ENCODE measurements around the gene SAP30.
A peak's percentile ranks its signal among the peaks of the same experiment; 100 is the strongest.

The SAP30 gene

DNA sequence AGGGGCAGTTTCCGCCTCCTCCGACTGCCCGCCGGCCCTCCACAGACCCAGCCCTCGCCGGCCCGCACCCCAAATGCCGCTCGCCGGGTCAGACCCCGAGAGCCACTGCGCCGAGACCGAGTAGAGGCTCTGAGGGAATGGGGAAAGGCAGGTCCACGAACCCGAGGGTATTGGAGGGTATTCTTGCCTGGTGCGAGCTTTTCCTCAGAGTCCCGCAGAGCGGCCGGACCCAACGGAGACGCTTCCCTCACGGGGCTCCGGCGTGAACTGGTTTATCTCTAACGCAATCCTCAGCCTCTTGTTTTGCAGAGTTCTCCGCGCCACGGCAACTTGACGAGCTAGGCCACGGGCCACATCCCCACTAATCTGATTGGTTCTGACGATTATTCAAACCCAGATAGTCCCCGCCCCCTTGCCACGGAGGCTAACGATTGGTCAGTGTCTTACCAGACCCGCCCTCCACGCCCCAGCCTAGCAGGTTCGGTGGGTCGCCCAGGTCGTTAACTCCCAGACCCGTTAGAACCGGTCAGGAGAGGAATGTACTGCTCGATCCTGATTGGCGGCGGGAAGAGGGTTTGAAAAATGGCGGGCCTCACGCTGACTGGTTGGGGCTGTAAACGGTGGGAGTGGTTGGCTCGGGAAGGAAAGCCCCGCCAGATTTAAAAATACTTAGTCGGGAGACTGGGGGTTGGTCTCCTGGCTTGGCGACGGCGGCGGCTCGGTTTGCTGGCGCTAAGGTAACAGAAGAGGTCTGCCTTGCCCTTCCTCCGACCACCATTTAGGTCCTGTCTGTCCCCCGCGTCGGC, 36.5 kb upstream of the SAP30 start, which contains the start of gene HMGB2:
HMGB2 (minus strand) TSS at position 274 of the 806 bp plus-strand sequence. CDS start 709 bp downstream, outside the sequence.
- Histone ChIP-seq H3K79me2 (ENCODE audit: low read length) (peaks cover 57% of the 10 kb centered on the region), H3K4me3 (ENCODE audit: low read length) (peak within 1 kb of the TSS; percentile 91), H3K27ac (ENCODE audit: low read length) (peak within 1 kb of the TSS; percentile 90), H2AFZ (ENCODE audit: low read depth, low read length) (peak within 1 kb of the TSS; percentile 59), H3K9me3 (ENCODE audit: insufficient read depth, low read length) (no peaks in the 10 kb centered on the region), H3K4me2 (ENCODE audit: low read length) (peak within 1 kb of the TSS; percentile 93), H3K27me3 (ENCODE audit: low read depth, low read length) (no peaks in the 10 kb centered on the region), H3K9ac (ENCODE audit: low read length) (peak within 1 kb of the TSS; percentile 100), H3K4me1 (ENCODE audit: low read length) (peaks cover 25% of the 10 kb centered on the region), H3K36me3 (replicated peaks; ENCODE audit: low read depth, low read length) (peaks cover 40% of the 10 kb centered on the region), H4K20me1 (ENCODE audit: insufficient read depth, low read length) (peaks cover 15% of the 10 kb centered on the region)
- TF ChIP-seq EZH2phosphoT487 (IDR thresholded peaks at IDR 0.05; ENCODE audit: low read depth): no peak
- TF ChIP-seq, protein P1, sequence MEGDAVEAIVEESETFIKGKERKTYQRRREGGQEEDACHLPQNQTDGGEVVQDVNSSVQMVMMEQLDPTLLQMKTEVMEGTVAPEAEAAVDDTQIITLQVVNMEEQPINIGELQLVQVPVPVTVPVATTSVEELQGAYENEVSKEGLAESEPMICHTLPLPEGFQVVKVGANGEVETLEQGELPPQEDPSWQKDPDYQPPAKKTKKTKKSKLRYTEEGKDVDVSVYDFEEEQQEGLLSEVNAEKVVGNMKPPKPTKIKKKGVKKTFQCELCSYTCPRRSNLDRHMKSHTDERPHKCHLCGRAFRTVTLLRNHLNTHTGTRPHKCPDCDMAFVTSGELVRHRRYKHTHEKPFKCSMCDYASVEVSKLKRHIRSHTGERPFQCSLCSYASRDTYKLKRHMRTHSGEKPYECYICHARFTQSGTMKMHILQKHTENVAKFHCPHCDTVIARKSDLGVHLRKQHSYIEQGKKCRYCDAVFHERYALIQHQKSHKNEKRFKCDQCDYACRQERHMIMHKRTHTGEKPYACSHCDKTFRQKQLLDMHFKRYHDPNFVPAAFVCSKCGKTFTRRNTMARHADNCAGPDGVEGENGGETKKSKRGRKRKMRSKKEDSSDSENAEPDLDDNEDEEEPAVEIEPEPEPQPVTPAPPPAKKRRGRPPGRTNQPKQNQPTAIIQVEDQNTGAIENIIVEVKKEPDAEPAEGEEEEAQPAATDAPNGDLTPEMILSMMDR (IDR thresholded peaks at IDR 0.05; ENCODE audit: low read depth, low read length): no peak

DNA sequence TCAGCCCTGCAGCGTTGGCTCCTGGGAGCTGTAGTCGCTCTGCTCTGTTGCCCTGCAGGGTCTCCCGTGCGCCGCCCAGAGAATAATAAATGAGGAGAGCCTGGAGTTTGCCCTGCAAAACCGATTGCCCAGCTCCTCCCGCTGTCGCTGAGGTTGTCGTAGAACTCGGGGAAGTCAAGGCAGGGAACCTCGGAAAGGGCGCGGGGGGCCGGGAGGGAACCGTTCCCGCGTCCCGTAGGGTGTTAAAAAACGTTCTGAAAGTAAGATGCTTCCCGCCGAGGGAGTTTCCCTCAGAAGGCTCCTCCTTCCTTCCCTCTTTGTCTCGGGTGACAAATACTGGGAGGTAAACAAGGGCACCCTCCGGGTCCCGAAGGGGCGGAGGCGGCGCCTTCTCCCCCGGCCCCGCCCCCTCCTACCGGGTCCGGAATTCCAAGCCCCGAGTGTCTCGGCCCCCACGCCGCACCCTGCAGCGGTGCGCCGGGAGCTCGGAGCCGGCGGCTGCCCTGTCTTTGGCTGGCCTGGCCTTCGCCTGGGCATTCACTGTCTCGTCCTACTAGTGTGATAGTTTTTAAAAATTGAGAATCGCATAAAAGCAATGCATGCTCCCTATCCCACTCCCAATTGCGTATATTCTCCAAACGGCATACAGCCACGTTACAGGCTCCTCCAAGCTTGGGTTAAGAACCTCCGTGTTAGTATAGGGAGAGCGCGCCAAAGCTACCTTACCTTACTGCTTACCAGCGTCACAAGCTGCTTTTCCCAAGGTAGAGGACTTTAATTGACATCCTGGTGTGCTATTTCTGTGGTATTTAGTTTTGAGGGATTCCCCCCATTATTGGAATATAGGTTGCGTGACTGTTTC, 35.6 kb upstream of the SAP30 start:
- no peaks in the 10 kb centered on the region for H3K27me3 ChIP-seq (ENCODE audit: low read depth, low read length)
- H3K9me3 ChIP-seq (ENCODE audit: insufficient read depth, low read length): no peaks in the 10 kb centered on the region
- peak overlapping the region; percentile 76 for H3K4me2 ChIP-seq (ENCODE audit: low read length)
- peaks cover 25% of the 10 kb centered on the region for H3K4me1 ChIP-seq (ENCODE audit: low read length)
- peak overlapping the region; percentile 59 for H2AFZ ChIP-seq (ENCODE audit: low read depth, low read length)
- peak overlapping the region; percentile 87 for H3K27ac ChIP-seq (ENCODE audit: low read length)
- peak overlapping the region; percentile 98 for H3K9ac ChIP-seq (ENCODE audit: low read length)
- TF ChIP-seq EZH2phosphoT487 (IDR thresholded peaks at IDR 0.05; ENCODE audit: low read depth): no peak
- TF ChIP-seq, protein P1 (IDR thresholded peaks at IDR 0.05; ENCODE audit: low read depth, low read length): no peak
- H3K79me2 ChIP-seq (ENCODE audit: low read length): peaks cover 56% of the 10 kb centered on the region
- peaks cover 32% of the 10 kb centered on the region for H3K36me3 ChIP-seq (replicated peaks; ENCODE audit: low read depth, low read length)
- H4K20me1 ChIP-seq (ENCODE audit: insufficient read depth, low read length): peaks cover 15% of the 10 kb centered on the region
- peak overlapping the region; percentile 91 for H3K4me3 ChIP-seq (ENCODE audit: low read length)

DNA sequence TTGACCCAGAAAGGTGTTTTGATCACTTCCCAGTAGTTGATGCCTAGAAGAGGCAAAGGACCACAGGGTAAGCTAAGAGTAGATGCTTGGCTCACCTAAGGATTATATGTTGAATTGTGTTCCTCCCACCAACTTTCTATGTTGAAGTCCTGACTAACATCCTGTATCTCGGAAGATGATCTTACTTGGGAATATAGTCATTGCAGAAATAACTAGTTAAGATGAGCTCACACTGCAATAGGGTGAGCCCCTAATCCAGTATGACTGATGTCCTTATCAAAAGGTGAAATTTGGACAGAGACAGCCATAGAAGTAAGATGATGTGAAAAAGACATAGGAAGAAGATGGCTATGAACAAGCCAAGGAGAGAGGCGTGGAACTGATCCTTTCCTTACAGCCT, 33.3 kb upstream of the SAP30 start:
- no peak for TF ChIP-seq EZH2phosphoT487 (IDR thresholded peaks at IDR 0.05; ENCODE audit: low read depth)
- TF ChIP-seq, protein P1 (IDR thresholded peaks at IDR 0.05; ENCODE audit: low read depth, low read length): no peak
- H3K9ac ChIP-seq (ENCODE audit: low read length): no peak overlapping the region

More for the DNA sequence above, 33.3 kb upstream of the SAP30 start:
- Histone ChIP-seq H3K36me3 (replicated peaks; ENCODE audit: low read depth, low read length) (peaks cover 14% of the 10 kb centered on the region), H3K27ac (ENCODE audit: low read length) (no peak overlapping the region), H3K79me2 (ENCODE audit: low read length) (peaks cover 34% of the 10 kb centered on the region), H3K27me3 (ENCODE audit: low read depth, low read length) (no peaks in the 10 kb centered on the region), H3K4me3 (ENCODE audit: low read length) (no peak overlapping the region), H2AFZ (ENCODE audit: low read depth, low read length) (no peak overlapping the region), H3K4me1 (ENCODE audit: low read length) (peaks cover 16% of the 10 kb centered on the region), H4K20me1 (ENCODE audit: insufficient read depth, low read length) (peaks cover 3% of the 10 kb centered on the region), H3K4me2 (ENCODE audit: low read length) (no peak overlapping the region), H3K9me3 (ENCODE audit: insufficient read depth, low read length) (no peaks in the 10 kb centered on the region)

Measured in OCI-LY3 (cell line).